Chondrocyte (in vitro differentiated cells): ENCODE results near the gene KAZN. TPM values are rescaled to one million over a fixed set of nuclear protein-coding genes. Genes with fewer than 3 reads are reported as not detected.

Experiments used
- DNase-seq: peaks from one replicate; pipeline ENCODE4 v3.0.0; 2021; ENCODE audit warnings: mixed read lengths, low spot score
- H3K27ac Mint-ChIP-seq: one replicate; pipeline ENCODE4 v1.8.0; 2021; ENCODE audit warnings: mild to moderate bottlenecking, moderate library complexity, mixed read lengths; ENCODE audit not compliant: unreplicated experiment
- H3K27me3 Mint-ChIP-seq: 2 replicates; pipeline ENCODE4 v1.8.0; 2021; ENCODE audit warnings: low read depth, mixed read lengths
- H3K36me3 Mint-ChIP-seq: 2 replicates; pipeline ENCODE4 v1.8.0; 2021; ENCODE audit warnings: low read depth, mixed read lengths
- H3K4me1 Mint-ChIP-seq: 2 replicates; pipeline ENCODE4 v1.8.0; 2021; ENCODE audit warnings: low read depth, mild to moderate bottlenecking, mixed read lengths
- H3K4me3 Mint-ChIP-seq: one replicate; pipeline ENCODE4 v1.8.0; 2021; ENCODE audit warnings: mild to moderate bottlenecking, moderate library complexity, mixed read lengths; ENCODE audit not compliant: unreplicated experiment
- H3K9me3 Mint-ChIP-seq: 2 replicates; pipeline ENCODE4 v1.8.0; 2021; ENCODE audit warnings: low read depth, mixed read lengths
- CTCF ChIP-seq: fragments of 200-600 bp; sonication (generic); IDR thresholded peaks from 2 replicates; pipeline ENCODE4 v1.5.0; 2021; ENCODE audit warnings: antibody characterized with exemption, mild to moderate bottlenecking, moderate library complexity
- total RNA-seq: library from RNA; stranded (reverse); gene quantifications from 3 replicates; pipeline ENCODE4 v1.2.1, GENCODE V29; 2021

The KAZN gene
- total RNA-seq, 1 donor from 2014 or later, result 29.6 TPM

GRCh38 chr1:15139654-15140350, 541.3 kb downstream of the KAZN start:
- Mint-ChIP-seq H3K9me3 (peaks cover 3% of the 10 kb centered on the region), H3K4me3 (no peak overlapping the region), H3K27me3 (peaks cover 14% of the 10 kb centered on the region), H3K36me3 (no peaks in the 10 kb centered on the region), H3K27ac (no peak overlapping the region), H3K4me1 (peaks cover 8% of the 10 kb centered on the region)
- DNase-seq, result no peak
- TF ChIP-seq CTCF, result no peak

- no peaks in the 10 kb centered on the region for H3K36me3 Mint-ChIP-seq
Observed at GRCh38 chr1:15141935-15142539, 543.6 kb downstream of the KAZN start.

GRCh38 chr1:15145327-15145726, 546.8 kb downstream of the KAZN start:
- Mint-ChIP-seq H3K27me3 (peaks cover 27% of the 10 kb centered on the region), H3K4me3 (no peak overlapping the region), H3K36me3 (no peaks in the 10 kb centered on the region), H3K4me1 (peaks cover 8% of the 10 kb centered on the region), H3K27ac (no peak overlapping the region), H3K9me3 (peaks cover 3% of the 10 kb centered on the region)
- TF ChIP-seq CTCF, result no peak
- DNase-seq, result no peak

More at GRCh38 chr1:15141935-15142539, 543.6 kb downstream of the KAZN start:
- Mint-ChIP-seq H3K4me3 (no peak overlapping the region), H3K27ac (no peak overlapping the region), H3K4me1 (peaks cover 8% of the 10 kb centered on the region), H3K9me3 (peaks cover 3% of the 10 kb centered on the region), H3K27me3 (peaks cover 16% of the 10 kb centered on the region)
- DNase-seq, result no peak
- no peak for TF ChIP-seq CTCF

- Mint-ChIP-seq H3K4me3 (no peak overlapping the region), H3K9me3 (peaks cover 7% of the 10 kb centered on the region), H3K27ac (no peak overlapping the region), H3K27me3 (peaks cover 35% of the 10 kb centered on the region), H3K4me1 (peaks cover 8% of the 10 kb centered on the region), H3K36me3 (peaks cover 3% of the 10 kb centered on the region)
- TF ChIP-seq CTCF, result no peak
- DNase-seq, result no peak
Observed at GRCh38 chr1:15146142-15146680, 547.7 kb downstream of the KAZN start.

- Mint-ChIP-seq H3K27me3 (peaks cover 36% of the 10 kb centered on the region), H3K4me3 (no peak overlapping the region), H3K4me1 (peaks cover 3% of the 10 kb centered on the region), H3K27ac (no peak overlapping the region), H3K9me3 (peaks cover 7% of the 10 kb centered on the region), H3K36me3 (peaks cover 3% of the 10 kb centered on the region)
- TF ChIP-seq CTCF, result no peak
- no peak for DNase-seq
Observed at GRCh38 chr1:15146971-15147376, 548.5 kb downstream of the KAZN start.
